GM21447 (cell line): ENCODE data around the gene DNAJC16.

Source experiments
- ATAC-seq: cut with Tn5 transposase; IDR thresholded peaks from one replicate; pipeline ENCODE4 v1.9.1; 2021; ENCODE audit not compliant: unreplicated experiment

Gene DNAJC16

DNA sequence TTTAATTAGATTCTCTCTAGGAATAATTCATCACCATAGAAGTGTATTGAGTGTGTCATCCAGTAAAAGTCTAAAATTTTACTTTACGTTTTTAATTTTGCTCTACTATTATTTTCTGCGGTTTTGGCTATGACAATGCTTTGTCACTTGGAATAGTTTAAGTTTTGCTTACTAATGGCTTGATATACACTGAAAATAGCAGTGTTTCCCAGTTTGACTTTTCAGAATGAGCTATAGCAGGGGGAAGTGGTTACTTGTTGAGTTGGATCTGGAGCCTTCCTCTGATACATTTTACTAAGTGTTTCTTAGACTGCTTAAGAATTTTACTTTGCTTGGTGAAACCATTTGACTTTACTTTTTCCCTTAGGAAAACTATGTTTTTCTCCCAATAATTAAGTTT, 5.0 kb downstream of the DNAJC16 start:
- no peak for ATAC-seq

DNA sequence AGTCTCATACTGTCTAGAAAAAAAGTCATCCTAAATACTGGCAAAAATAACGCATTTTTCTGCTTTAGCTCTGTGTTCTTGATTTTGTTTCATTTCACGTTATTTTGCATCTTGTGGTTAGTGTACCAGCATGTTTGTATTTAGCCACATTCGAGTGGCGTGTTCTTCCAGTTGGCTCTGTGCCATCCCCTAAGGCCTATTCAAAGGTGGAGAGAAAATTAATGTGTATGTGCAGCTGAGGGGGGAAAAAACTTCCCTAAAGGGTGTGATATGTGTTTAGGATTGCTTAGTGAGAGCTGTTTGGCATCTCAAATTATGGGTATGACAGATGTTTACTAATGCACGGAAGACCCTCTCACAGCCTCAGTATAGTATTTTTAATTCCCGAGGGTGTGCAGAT, 12.1 kb downstream of the DNAJC16 start:
- ATAC-seq = no peak

DNA sequence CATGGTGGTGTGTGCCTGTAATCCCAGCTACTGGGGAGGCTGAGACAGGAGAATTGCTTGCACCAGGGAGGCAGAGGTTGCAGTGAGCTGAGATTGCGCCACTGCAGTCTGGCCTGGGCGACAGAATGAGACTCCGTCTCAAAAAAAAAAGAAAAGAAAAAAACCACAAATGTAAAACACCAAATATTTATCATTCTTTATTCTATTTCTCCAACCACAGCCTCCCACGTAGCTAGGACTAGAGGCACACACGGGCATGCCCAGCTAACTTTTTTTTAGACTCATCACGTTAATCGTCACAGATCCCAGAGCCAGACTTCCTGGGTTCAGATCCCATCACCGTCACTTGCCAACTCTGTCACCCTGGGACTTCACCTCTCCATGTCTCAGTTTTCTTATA, 13.5 kb downstream of the DNAJC16 start:
- ATAC-seq = no peak

DNA sequence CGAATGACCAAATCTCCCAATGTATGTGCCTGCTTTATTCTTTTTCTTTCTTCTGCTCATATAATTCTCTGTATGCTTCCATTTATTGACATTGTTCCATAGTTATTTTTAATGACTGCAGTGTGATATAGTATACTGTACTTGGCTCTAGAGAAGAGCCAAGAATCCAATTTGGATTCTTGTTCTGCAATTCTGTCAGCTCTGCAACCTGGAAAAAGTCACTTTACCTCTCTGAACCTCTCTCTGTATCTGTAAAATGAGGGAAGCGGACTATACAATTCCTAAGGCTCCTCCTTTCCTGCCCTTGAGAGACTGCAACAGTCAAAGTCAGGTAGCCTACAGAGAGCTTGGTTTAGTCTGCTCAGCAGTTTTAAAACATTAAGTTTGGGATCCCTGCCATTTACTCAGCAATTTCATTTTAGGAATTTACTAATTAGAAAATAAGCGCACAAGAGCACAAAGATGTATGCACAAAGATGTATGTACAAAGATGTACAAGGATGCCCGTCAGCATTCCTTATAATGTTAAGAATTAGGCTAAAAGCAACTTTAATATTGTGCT, 14.7 kb downstream of the DNAJC16 start:
- ATAC-seq = no peak

DNA sequence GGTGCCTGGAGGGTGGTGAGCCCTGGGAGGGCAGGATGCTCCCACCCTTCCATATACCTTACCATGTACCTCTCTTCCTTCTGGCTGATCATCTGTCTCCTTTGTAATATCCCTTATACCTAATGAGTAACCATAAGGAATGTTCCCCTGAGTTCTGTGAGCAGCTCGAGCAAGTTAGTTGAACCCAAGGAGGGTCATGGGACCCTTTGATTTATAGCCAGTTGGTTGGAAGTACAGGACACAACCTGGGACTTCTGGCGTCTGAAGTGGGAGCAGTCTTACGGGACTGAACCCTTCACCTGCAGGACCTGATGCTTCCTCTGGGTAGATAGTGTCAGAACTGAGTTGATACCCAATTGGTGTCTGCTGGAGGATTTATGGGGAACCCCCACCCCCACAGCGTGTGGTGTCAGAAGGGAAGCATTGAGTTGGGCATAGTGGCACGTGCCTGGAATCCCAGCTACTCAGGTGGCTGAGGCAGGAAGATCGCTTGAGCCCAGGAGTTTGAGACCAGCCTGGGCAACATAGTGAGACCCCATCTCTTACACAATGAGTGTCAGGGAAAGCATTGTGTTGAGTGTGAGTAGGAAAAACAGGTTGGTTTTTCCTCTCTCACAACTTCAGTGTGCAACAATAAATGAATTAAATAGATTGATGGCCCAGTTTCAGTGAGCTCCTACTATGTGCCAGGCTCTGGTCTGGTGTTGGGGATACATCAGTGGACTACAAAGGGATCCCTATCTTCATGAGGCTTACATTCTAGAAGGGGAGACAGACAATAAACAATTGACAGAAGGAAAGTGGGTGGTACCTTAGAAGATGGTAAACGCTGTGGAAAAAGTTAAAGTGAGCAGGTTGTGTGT, 16.0 kb downstream of the DNAJC16 start:
- no peak for ATAC-seq

DNA sequence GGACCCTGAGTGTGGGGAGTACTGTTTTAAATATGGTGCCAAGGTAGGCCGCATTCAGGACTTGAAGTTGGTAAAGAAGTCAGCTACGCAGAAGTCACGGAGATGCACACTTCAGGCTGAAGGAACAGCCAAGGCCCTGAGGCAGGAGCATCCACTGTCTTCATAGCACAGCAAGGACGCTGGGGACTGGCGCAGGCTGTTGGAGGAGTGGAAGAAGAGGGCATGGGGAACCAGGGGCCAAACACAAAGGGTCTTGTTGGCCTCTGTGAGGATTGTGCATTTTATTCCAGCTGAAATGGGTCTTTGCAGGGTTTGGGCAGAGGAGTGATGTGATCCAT, 16.6 kb downstream of the DNAJC16 start:
- ATAC-seq = no peak

DNA sequence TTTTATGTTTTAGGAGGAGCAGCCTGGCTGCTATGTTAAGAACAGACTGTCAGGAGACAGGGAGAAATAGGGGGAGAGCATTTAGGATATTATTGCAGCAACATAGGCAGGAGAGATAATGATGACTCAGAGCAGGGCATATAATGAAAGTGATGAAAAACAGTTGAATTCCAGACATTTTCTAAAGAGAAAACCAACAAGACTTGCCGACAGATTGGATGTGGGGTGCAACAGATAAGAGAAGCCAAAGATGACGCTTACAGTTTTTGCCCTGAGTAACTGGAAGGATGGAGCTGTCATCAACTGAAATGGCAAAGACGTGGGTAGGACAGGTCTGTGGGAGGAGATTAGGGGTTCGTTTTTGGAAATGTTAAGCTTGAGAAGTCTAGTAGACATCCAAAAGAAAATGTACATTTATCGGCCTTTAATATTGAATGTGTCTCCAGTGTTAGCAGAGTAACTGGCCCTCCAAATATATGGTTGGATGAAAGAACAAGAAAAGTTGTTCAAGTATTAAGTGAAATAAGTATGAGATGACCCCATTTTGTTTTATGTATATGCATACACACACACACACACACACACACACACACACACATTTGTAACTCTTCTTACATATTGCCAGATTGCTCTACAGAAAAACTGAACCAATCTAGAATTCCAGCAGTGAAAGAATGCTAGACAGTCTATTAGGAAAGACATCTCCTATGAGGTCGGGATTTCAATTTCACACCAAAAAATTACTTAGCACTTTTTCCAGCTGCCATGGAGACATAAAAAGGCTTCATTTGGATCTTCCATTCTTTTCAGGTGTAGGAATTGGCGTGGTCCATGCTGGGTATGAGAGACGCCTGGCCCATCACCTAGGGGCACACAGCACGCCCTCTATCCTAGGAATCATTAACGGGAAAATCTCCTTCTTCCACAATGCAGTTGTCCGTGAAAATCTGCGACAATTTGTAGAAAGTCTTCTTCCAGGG, 17.2 kb downstream of the DNAJC16 start:
- ATAC-seq = no peak

DNA sequence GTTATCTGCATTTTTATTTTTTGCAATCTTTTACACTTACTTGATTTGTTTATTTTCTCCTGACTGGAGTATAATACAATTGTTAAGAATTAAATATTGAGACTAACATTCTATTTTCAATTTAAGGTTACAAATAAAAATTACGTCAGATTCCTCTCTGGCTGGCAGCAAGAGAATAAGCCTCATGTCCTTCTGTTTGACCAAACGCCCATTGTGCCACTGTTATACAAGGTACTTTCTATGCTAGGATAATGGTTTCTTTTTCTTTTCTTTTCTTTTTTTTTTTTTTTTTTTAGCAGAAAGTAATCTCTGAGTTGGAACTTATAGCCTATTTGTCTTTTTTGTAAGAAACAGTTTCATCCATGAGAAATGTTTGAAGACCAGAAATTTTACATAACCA, 20.0 kb downstream of the DNAJC16 start:
- ATAC-seq = no peak

DNA sequence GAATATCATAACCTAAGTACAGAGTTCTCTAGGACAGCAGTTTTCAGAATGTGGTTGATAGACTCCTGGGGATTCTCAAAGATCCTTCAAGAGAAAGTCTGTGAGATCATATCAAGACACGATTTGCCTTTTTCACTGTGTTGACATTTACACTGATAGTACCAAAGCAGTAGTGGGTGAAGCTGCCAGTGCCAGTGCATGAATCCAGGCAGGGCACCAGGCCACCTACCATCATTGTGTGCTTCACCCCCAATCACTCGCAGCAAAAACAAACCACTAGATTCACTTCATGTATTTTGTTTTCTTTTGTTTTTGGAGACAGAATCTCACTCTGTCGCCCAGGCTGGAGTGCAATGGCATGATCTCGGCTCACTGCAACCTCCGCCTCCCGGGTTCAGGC, 23.9 kb downstream of the DNAJC16 start:
- no peak for ATAC-seq

DNA sequence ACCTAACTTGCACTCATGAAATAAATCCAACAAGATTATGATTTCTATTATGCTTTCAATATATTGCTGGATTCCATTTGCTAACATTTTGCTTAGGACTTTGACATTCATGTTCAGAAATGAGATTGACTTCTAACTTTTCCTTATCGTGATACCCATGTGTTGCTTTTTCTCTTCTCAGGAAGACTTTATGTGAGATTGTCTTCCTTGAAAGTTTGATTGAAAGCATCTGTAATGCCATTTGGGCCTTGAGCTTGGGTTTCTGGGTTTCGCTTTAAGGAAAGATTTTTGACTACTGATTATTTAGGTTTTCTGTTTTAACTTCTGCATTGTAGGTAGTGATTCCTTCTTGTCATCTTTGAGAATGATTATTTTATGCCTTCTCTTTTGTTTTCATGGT, 30.4 kb downstream of the DNAJC16 start:
- ATAC-seq = no peak

DNA sequence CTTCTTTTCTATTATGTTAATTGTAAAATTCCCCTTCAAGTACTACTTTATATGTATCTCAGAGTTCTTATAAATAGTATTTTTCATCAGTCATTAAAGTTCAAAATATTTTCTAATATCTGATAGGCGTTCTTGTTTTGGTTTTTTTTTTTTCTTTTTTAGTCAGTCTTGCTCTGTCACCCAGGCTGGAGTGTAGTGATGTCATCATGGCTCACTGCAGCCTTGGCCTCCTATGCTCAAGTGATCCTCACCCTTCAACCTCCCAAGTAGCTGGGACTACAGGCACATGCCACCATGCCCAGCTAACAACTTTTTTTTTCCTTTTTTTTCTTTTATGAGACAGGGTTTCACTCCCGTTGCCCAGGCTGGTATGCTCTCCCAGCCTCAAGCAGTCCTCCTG, 30.9 kb downstream of the DNAJC16 start:
- no peak for ATAC-seq

DNA sequence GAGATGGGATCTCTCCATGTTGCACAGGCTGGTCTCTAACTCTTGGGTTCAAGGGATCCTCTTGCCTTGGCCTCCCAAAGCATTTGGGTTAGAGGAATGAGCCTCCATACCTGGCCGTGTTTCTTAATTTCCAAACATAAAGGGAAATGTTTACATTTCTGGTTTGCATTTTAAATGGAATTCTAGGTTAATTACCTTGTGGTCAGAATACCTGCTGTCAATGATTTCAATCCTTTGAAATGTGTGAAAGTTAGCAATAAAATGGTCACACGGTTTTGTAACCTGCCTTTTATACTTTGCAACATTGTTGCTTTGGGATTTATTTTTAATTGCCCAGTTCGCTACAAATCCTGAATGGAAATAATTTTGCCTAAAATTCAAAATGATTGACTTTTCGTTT, 31.9 kb downstream of the DNAJC16 start:
- ATAC-seq = no peak

DNA sequence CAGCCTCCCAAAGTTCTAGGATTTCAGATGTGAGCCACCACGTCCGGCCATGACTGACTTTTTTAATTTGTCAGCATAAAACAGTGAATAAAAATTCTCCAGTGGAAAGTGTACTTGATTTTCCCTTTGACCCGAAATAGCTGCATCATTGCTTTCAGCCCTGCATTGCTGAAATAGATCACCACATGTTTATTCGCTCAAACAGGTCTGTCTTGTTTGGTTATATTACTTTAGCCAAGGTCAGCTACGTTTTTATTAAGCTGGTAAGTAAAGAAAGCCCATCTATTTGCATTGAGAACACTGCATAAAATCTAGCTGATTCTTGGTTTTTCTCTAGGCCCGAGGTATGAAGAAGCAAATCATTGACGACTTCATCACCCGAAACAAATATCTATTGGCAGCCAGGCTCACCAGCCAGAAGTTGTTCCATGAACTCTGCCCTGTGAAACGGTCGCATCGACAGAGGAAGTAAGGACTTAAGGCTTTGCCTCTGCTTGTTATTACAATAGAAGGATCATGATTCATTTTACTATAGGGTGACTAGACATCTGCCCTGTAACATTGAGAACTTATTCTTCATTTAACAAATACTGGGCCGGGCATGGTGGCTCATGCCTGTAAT, 32.7 kb downstream of the DNAJC16 start:
- no peak for ATAC-seq

DNA sequence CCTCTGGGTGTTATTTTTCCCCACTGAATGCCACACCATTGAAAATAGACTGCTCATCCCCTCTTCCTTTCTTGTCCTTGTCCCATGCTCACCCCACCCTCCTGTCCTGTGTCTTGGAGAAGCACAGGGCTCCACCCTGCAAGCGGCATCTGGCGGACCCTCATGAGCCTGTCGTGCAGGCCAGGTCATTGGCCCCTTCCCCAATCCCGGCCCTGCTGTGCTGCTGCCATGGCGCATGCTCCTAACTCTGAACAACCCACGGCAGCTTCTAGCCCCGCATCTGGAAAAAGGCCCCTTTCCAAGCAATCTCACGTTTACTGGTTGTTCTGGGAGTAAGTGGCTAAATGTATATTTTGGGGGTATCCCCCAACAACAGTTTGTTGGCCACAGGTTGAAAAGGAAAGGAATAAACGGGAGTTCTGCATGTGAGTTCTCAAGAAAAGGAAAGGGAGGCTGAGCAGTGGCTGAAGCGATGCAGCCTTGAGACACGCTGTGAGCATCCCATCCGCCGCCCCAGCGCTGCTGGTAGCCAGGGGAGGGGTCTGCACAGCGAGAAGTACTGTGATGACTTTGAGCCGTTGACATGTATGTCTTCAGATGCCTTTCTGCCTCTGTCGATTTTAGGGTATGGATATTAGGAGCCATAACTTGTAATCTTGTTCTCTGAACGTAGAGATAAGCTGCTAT, 41.9 kb downstream of the DNAJC16 start:
- ATAC-seq = no peak

DNA sequence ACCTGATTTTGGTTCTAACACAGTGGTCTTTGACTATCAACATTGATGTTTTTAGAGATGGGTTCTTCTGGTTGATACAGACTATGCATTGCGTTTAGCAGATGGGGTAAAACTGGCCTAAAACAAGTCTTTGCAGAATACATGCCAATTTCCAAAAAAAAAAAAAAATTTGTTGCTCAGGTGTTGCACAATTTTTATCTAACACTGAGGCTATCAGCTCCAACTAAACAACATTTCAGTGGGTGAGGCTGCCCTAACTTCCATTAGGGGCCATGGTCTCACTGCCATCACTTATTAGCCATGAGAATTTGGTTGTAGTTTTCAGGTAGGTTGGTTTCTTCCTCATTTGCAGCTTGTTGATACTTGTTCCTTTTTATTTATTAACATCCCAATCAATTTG, 44.2 kb downstream of the DNAJC16 start:
- ATAC-seq = no peak

DNA sequence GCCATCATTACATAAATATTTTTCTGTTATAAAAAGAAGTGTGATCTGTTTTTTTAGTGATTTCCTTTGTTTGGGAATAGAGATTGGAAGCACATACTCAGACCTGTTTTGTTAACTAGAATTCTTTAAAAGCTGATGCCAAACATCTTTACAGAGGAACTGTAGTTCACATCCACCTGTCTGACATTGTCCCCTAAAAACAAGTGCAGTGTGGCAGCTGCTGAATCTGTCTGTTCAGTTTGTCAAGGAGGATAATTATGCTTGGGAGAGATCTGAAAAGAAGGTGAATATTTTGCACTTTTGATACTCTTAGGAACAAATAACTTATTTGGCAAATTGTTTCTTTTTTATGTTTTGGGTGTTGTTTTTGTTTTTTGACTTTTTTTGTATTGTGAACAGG, 44.6 kb downstream of the DNAJC16 start:
- ATAC-seq = no peak

DNA sequence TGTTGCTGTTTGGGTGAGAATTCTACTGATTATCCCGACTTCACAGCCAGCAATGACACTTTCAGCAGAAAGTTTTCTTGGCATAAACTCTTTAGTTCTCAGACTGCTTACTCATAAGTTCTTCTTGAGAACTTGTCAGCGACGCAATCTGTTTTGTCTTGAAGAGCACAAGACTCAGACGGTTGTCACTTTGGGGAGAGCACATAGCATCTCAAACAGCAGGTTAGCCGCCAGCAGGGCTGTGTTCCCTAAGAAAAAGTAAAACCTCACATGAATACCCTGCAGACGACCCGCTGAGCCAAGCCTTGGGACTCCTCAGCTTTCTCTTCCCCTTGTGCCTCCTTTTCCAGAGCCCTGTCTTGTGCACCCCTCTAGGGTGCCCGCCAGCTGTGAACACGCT, 46.8 kb downstream of the DNAJC16 start:
- no peak for ATAC-seq

DNA sequence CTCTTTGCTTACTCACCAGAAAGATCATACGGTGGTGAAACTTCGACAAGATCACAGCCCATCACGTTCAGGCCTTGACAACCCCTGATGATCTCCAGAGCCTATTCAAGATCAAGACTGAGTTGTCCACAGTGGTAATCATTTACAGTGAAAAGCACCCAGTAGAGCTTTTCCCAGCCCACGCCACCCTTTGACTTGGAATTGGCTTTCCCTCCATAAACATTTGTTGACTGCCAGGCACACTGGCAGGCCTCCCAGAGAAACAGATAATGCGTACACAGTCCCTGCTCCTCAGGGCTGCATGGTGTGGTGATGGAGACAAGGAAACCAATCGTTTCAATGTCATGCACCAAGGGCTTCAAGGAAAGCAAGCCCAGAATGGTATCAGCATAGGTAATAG, 48.1 kb downstream of the DNAJC16 start:
- ATAC-seq = no peak

DNA sequence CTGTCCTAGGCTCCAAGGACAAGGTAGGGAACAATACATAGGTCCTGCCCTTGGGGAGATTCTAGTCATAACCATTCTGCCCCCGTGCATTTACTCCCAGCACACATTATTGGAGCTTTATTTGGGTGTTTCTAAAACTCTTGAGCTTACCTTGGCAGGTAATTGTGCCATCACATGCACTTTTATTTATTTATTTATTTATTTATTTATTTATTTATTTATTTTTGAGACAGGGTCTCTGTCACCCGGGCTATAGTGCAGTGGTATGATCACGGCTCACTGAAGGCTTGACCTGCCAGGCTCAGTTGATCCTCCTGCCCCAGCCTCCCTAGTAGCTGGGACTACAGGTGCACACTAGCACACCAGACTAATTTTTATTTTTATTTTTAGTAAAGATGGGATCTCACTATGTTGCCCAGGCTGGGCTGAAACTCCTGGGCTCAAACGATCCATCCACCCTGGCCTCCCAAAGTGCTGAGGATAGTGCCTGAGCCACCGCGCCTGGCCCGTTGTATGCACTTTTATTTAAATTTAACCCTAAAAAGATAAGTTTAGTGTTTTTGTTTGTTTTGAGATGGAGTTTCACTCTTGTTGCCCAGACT, 49.0 kb downstream of the DNAJC16 start:
- no peak for ATAC-seq

DNA sequence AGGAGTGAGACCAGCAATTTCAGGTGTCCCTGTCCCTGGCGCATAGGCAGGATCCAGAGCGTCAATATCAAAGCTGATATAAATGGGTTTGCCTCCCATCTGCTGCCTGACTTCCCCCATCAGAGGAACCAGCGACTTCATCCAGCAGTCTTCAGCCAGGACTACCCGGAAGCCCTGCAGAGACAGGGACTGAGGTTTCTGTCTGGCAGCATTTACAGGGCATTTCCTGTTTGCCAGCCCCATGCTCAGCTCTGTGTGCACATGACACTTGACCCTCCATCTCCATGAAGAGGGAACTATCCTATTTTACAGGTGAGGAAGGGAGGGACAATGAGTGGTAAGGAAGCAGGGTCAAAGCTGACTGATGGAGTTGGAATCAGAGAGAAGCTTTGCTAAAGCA, 51.0 kb downstream of the DNAJC16 start:
- no peak for ATAC-seq
